K562 (cell line): ENCODE measurements around the gene SAMD10. TPM values are rescaled to one million over a fixed set of nuclear protein-coding genes. Genes with fewer than 3 reads are reported as not detected.

Experiments
- BRD4 ChIP-seq: fragments of 200-600 bp; sonication (generic); IDR thresholded peaks from 2 replicates; pipeline ENCODE4 v1.6.1; 2017; ENCODE audit warnings: inconsistent platforms
- HMG20B ChIP-seq: fragments of 250-450 bp; sonication (Bioruptor Pico); IDR thresholded peaks from 2 replicates; pipeline ENCODE4 v1.5.0; 2021; ENCODE audit warnings: mild to moderate bottlenecking
- HNRNPLL ChIP-seq: fragments of 200-400 bp; formaldehyde crosslinking; IDR thresholded peaks from 2 replicates; pipeline ENCODE4 v1.6.1; 2017; ENCODE audit warnings: low read length, low read depth, mild to moderate bottlenecking; ENCODE audit not compliant: poor library complexity, severe bottlenecking
- KLF10 ChIP-seq: fragments of 250-450 bp; sonication (Bioruptor Pico); IDR thresholded peaks from 2 replicates; pipeline ENCODE4 v1.6.1; 2021; ENCODE audit warnings: matching md5 sums
- MEIS2 ChIP-seq: fragments of 450-650 bp; IDR thresholded peaks from 2 replicates; pipeline ENCODE4 v1.6.1; 2014; ENCODE audit warnings: mild to moderate bottlenecking; ENCODE audit not compliant: partially characterized antibody
- MTA2 ChIP-seq: fragments of 450-650 bp; IDR thresholded peaks from 2 replicates; pipeline ENCODE4 v1.6.1; 2016; ENCODE audit warnings: low read depth
- NFYB ChIP-seq: IDR thresholded peaks from 2 replicates; pipeline ENCODE4 v1.6.1; 2011; ENCODE audit warnings: mild to moderate bottlenecking, moderate library complexity; ENCODE audit not compliant: insufficient read length; ENCODE audit errors: extremely low read depth
- NR2F6 ChIP-seq: fragments of 450-650 bp; formaldehyde crosslinking; IDR thresholded peaks from 2 replicates; pipeline ENCODE4 v1.4.0; 2020; ENCODE audit warnings: mild to moderate bottlenecking
- PRPF4 ChIP-seq: fragments of 200-400 bp; formaldehyde crosslinking; IDR thresholded peaks from one replicate; pipeline ENCODE4 v1.6.1; 2017; ENCODE audit warnings: low read length, low read depth, mild to moderate bottlenecking; ENCODE audit not compliant: insufficient read depth, poor library complexity, severe bottlenecking
- PYGO2 ChIP-seq: fragments of 450-650 bp; IDR thresholded peaks from 2 replicates; pipeline ENCODE4 v1.6.1; 2016; ENCODE audit warnings: mild to moderate bottlenecking, missing genetic modification characterization, moderate library complexity, missing compliant biosample characterization
- RNF2 ChIP-seq: sonication (generic); IDR thresholded peaks from 2 replicates; pipeline ENCODE4 v1.6.1; 2016
- ZNF668 ChIP-seq: fragments of 250-450 bp; sonication (Bioruptor Pico); IDR thresholded peaks from 2 replicates; pipeline ENCODE4 v1.8.0; 2022; ENCODE audit warnings: mild to moderate bottlenecking, inconsistent platforms
- polyA plus RNA-seq, 8 experiments: library from polyadenylated mRNA; depleted of rRNA in 4 of 8; stranded (reverse) in 5 of 8; unstranded in 3 of 8; fragments of >200 nt; fragmentation: Nextera tagmentation in 2 of 8; fragmentation: Illumina TruSeq in 1 of 8; extraction: Ambion mirVana in 2 of 8; extraction: Trizol in 1 of 8; gene quantifications; 2 replicates each; pipeline versions ENCODE4 v1.2.1 to v1.2.3, GENCODE V29; 2011 to 2014; ENCODE audit warnings: inconsistent platforms in 1 of 8, missing spikeins in 1 of 8
- total RNA-seq, 7 experiments: library from RNA; depleted of rRNA in 6 of 7; stranded (reverse); fragments of >200 nt in 6 of 7; fragmentation: Illumina TruSeq in 2 of 7; extraction: Trizol in 2 of 7; gene quantifications; 2 replicates each; pipeline versions ENCODE4 v1.2.1 to v1.2.3, GENCODE V29; 2011 to 2021; ENCODE audit warnings: low replicate concordance in 1 of 7
- TF ChIP-seq, protein P1 (sequence below): fragments of 450-650 bp; formaldehyde crosslinking; IDR thresholded peaks from 2 replicates; pipeline ENCODE4 v1.4.0; 2020; ENCODE audit warnings: mild to moderate bottlenecking, mixed read lengths
- TF ChIP-seq, protein P2 (sequence below): fragments of 250-450 bp; sonication (Bioruptor Pico); IDR thresholded peaks from 2 replicates; pipeline ENCODE4 v1.4.0; 2020
- TF ChIP-seq, protein P3 (sequence below), 3 experiments: IDR thresholded peaks in 2 of 3; conservative IDR thresholded peaks in 1 of 3; 2 replicates each; pipeline ENCODE4 v1.5.1; 2011 to 2012; ENCODE audit warnings: low read length in 3 of 3, mild to moderate bottlenecking in 3 of 3, control low read depth in 2 of 3, improper control_type of control experiment in 1 of 3, inconsistent platforms in 1 of 3, low read depth in 1 of 3, mixed read lengths in 1 of 3, moderate library complexity in 1 of 3; ENCODE audit not compliant: insufficient read depth in 2 of 3

Gene SAMD10
- total and polyA plus RNA-seq, 9 of the 15 experiments (the other 6 are each of a cell fraction or from before 2014, with no cell fraction given) = 0.37 to 15.2 (median 4.8) TPM

DNA sequence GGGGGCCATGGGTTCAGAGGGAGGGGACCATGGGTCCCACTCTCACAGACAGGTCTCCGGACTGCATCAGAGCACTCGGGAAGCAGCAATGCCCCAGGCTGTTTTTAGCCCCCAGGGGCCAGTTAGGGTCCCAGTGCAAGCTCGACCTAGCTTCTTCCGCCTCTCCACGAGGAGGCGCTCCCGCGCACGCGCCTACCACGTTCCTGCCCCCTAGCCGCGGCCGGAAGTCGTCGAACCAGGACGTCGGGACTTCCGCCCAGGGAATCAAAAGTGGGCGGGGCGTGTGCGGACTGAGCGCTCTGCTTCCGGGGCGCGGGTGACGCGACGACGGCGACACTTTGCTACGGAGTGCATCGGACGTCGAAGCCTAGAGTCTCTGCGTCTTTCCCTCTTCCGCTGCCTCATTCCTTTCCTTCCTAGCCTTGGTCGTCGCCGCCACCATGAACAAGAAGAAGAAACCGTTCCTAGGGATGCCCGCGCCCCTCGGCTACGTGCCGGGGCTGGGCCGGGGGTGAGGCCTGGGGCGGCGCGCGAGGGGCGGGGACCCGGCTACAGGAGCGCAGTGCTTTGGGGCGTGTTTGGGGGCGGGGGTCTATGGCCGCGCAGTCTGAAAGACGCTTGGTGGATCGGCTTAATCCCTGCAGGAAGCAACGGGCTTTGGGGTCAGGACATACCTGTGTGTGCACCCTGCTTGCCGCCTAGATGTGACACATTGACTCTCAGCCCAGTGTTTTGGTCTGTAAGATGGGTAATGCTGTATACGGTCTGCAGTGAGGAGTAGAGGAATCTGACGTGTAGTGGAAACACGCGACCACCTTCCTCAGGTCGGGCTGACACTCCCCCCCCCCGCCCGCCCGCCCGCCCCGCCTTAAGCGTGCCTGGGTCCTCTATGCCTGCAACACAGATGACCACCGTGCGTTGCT lies 1.6 kb upstream of the SAMD10 start, which contains the start of gene PRPF6 (continued):
- TF ChIP-seq, protein P1, sequence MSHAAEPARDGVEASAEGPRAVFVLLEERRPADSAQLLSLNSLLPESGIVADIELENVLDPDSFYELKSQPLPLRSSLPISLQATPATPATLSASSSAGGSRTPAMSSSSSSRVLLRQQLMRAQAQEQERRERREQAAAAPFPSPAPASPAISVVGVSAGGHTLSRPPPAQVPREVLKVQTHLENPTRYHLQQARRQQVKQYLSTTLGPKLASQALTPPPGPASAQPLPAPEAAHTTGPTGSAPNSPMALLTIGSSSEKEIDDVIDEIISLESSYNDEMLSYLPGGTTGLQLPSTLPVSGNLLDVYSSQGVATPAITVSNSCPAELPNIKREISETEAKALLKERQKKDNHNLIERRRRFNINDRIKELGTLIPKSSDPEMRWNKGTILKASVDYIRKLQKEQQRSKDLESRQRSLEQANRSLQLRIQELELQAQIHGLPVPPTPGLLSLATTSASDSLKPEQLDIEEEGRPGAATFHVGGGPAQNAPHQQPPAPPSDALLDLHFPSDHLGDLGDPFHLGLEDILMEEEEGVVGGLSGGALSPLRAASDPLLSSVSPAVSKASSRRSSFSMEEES (CRISPR knock-in tag) = no peak
- TF ChIP-seq HNRNPLL (peak; percentile 40), MTA2 (peak; percentile 60), NR2F6 (CRISPR knock-in tag) (no peak), PYGO2 (no peak), KLF10 (CRISPR knock-in tag) (no peak), ZNF668 (CRISPR knock-in tag) (no peak), MEIS2 (no peak), BRD4 (0 out of 2 replicates have a peak, but pooled peaks have one; percentile 14), NFYB (no peak), RNF2 (0 out of 2 replicates have a peak, but pooled peaks have one; percentile 41), PRPF4 (no peak), HMG20B (CRISPR knock-in tag) (no peak)
- TF ChIP-seq, protein P2, sequence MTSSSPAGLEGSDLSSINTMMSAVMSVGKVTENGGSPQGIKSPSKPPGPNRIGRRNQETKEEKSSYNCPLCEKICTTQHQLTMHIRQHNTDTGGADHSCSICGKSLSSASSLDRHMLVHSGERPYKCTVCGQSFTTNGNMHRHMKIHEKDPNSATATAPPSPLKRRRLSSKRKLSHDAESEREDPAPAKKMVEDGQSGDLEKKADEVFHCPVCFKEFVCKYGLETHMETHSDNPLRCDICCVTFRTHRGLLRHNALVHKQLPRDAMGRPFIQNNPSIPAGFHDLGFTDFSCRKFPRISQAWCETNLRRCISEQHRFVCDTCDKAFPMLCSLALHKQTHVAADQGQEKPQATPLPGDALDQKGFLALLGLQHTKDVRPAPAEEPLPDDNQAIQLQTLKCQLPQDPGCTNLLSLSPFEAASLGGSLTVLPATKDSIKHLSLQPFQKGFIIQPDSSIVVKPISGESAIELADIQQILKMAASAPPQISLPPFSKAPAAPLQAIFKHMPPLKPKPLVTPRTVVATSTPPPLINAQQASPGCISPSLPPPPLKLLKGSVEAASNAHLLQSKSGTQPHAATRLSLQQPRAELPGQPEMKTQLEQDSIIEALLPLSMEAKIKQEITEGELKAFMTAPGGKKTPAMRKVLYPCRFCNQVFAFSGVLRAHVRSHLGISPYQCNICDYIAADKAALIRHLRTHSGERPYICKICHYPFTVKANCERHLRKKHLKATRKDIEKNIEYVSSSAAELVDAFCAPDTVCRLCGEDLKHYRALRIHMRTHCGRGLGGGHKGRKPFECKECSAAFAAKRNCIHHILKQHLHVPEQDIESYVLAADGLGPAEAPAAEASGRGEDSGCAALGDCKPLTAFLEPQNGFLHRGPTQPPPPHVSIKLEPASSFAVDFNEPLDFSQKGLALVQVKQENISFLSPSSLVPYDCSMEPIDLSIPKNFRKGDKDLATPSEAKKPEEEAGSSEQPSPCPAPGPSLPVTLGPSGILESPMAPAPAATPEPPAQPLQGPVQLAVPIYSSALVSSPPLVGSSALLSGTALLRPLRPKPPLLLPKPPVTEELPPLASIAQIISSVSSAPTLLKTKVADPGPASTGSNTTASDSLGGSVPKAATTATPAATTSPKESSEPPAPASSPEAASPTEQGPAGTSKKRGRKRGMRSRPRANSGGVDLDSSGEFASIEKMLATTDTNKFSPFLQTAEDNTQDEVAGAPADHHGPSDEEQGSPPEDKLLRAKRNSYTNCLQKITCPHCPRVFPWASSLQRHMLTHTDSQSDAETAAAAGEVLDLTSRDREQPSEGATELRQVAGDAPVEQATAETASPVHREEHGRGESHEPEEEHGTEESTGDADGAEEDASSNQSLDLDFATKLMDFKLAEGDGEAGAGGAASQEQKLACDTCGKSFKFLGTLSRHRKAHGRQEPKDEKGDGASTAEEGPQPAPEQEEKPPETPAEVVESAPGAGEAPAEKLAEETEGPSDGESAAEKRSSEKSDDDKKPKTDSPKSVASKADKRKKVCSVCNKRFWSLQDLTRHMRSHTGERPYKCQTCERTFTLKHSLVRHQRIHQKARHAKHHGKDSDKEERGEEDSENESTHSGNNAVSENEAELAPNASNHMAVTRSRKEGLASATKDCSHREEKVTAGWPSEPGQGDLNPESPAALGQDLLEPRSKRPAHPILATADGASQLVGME = no peak
- TF ChIP-seq, protein P3, sequence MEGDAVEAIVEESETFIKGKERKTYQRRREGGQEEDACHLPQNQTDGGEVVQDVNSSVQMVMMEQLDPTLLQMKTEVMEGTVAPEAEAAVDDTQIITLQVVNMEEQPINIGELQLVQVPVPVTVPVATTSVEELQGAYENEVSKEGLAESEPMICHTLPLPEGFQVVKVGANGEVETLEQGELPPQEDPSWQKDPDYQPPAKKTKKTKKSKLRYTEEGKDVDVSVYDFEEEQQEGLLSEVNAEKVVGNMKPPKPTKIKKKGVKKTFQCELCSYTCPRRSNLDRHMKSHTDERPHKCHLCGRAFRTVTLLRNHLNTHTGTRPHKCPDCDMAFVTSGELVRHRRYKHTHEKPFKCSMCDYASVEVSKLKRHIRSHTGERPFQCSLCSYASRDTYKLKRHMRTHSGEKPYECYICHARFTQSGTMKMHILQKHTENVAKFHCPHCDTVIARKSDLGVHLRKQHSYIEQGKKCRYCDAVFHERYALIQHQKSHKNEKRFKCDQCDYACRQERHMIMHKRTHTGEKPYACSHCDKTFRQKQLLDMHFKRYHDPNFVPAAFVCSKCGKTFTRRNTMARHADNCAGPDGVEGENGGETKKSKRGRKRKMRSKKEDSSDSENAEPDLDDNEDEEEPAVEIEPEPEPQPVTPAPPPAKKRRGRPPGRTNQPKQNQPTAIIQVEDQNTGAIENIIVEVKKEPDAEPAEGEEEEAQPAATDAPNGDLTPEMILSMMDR (IDR thresholded peaks at IDR 0.05 in 2 of 3, conservative IDR thresholded peaks at IDR 0.05 in 1 of 3; ENCODE audit: insufficient read depth in 2 of 3, low read depth in 1 of 3, low read length in 3 of 3) = peak; percentile 96 to 99 (median 99)
